ENCODE results near the gene PHAF1.
A peak's percentile ranks its signal among the peaks of the same experiment; 100 is the strongest.

GRCh38 chr16:67179421-67180080 lies 69.8 kb downstream of the PHAF1 start:
- no peak for TF ChIP-seq POLR2A (IDR thresholded peaks at IDR 0.05; ENCODE audit: borderline replicate concordance, extremely low read depth, insufficient read depth, insufficient read length)
- no peak for TF ChIP-seq MAX (IDR thresholded peaks at IDR 0.05)
- no peak for TF ChIP-seq ZNF274 (IDR thresholded peaks at IDR 0.05; ENCODE audit: low read depth, low read length)
- TF ChIP-seq JUND (IDR thresholded peaks at IDR 0.05): no peak
- no peak for TF ChIP-seq EZH2phosphoT487 (IDR thresholded peaks at IDR 0.05; ENCODE audit: borderline replicate concordance)
- no peak for TF ChIP-seq POLR2AphosphoS5 (IDR thresholded peaks at IDR 0.05; ENCODE audit: low read depth, low read length)
- TF ChIP-seq CTCF (IDR thresholded peaks at IDR 0.05 in 2 of 3, conservative IDR thresholded peaks at IDR 0.05 in 1 of 3; ENCODE audit: borderline replicate concordance in 1 of 3, insufficient read depth in 1 of 3, low read depth in 2 of 3, low read length in 2 of 3): peak in 2 of 3 experiments; percentile 39 to 50; a peak in 3 of 6 replicates
- no peak for TF ChIP-seq RAD21 (IDR thresholded peaks at IDR 0.05; ENCODE audit: low read depth)
- TF ChIP-seq ATF3 (IDR thresholded peaks at IDR 0.05): no peak
